LHCN-M2 (cell line): Measurements from ENCODE around the gene UBASH3A. TPM values are rescaled to one million over a fixed set of nuclear protein-coding genes. Genes with fewer than 3 reads are reported as not detected.
"Not testable (repeated sequence)": the region's sequence is repeated elsewhere in the genome, so short reads cannot be mapped to it uniquely, and the experiment has no call there.

Experiments used
- DNase-seq: peaks from one replicate; pipeline ENCODE4 v3.0.0-alpha.2; 2012; ENCODE audit warnings: low read depth
- total RNA-seq: library from RNA; depleted of rRNA; stranded (reverse); fragments of >200 nt; gene quantifications from 2 replicates; pipeline ENCODE4 v1.2.3, GENCODE V29; 2014

UBASH3A gene
- total RNA-seq, 1 experiment from 2014 or later, result not detected

- DNase-seq, result no peak
Observed at GRCh38 chr21:42465803-42466127, 62.1 kb downstream of the UBASH3A start.

DNA sequence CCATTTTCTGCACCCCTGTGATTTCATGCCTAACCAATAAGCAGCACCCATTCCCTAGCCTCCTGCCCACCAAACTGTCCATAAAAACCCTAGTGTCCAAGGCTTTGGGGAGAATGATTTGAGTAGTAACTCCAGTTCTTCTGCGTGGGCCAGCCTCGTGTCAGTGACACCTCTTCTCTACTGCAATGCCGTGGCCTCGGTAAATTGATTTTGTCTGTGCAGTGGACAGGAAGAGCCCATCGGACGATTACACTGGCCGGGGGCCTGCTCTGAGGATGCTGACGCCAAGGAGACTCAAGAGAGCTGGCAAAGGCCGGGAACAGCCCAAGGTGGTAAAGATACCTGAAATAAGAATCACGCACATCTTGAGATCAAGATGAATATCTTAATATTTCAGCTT lies 63.0 kb downstream of the UBASH3A start:
- DNase-seq, result no peak

DNA sequence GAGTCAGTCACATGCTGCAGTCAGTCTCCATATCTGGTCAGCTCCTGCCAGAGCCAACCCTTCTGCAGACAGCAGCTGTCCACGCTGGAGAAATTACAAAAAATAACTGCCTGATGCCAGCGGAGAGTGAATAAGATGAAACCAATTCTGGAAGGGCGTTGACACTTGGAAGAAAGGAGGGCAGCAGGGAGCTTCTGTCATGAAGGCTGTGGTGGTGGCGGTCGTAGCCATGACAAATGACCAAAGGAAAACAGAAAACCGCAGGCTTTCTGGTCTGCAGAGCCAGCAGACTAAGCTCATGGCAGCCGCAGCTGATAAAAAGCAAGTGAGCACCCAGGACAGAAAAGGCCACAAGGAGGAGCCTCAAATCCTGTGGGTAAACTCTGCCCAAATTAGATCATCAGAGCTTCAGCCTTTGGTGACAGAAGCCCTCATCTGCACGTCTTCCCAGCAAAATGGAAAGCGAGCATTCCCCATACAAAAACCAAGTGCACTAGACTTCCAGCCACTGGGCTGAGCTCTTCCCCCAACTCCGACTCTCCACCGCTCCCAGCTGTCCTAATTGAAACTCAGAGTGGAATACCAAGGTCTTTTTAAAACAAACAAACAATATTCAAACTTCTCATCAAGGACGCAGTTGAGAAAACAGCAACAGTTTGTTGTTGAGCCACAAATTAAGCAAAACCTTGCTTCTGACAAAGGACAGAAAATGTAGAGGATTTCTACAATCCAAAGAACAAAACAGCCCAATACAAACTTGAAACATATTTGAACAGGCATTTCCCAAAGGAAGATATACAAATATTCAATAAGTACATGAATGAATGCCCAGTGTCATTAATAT lies 63.7 kb downstream of the UBASH3A start:
- peak; percentile 15 for DNase-seq

DNA sequence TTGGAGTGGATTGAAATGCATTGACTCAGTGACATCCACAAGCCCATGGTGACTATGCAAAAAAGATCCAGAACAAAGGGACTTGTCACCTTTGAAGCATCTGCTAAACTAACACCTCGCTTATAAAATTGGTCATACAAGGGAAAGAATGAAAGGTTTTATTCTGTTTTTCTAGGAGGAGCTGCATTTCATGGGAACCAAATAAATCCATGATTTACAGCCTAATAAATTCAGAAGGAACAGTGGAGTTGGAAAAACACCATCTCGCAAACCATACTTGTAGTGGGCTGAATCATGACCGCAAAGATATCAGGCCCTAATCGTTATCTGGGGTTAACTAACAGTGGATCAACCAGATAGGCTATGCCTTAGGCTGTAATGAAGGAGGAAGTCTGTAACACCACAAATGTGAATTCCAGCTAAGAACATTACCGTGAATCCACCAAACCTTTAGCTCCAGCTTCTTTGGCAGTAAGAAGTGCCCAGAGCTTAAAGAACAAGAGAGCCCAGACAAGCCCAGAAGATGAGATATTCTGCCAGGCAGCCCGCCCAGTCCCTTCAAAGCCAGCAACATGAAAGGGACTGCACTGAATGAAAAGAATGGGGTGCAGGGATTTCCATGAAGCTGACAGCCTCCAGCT lies 64.9 kb downstream of the UBASH3A start:
- no peak for DNase-seq

DNA sequence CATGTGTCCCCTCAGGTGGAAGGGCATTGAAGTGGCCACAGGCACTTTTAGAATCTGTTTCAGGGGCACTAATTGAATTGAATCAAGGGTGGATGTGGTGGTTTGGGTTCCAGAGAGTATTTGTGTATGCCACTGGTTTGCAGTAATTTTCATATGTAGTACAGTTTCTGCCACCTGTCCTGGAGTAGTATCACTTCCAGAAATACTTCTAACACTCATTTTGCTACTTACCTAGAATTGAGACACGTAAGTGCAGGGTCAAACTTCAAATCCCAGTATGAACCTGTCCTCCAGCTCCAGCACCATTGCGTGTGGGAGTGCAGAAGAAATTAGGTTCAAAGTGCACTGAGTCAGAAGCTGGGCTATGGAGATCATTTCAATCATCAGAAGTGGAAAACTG lies 65.6 kb downstream of the UBASH3A start:
- DNase-seq, result no peak

GRCh38 chr21:42469726-42470125 lies 66.0 kb downstream of the UBASH3A start:
- DNase-seq, result not testable (repeated sequence)

GRCh38 chr21:42471206-42471605 lies 67.5 kb downstream of the UBASH3A start:
- DNase-seq, result no peak

- DNase-seq, result no peak
Observed at GRCh38 chr21:42471716-42472330, 68.1 kb downstream of the UBASH3A start.

DNA sequence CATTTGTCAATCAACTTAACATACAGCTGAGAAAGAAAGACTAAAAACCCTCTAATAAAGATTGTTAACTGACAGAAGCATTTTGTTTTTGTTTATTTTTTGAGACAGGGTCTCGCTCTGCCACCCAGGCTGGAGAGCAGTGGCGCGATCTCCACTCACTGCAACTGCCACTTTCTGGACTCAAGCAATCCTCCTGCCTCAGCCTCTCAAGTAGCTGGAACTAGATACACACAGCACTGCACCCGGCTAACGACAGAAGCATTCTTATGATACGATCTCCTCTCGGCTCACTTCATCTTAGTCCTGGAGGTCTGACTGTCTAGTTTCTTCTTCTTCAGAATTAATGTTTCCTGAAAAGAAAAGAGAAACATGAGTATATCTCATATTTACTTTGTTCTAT lies 68.8 kb downstream of the UBASH3A start:
- no peak for DNase-seq

GRCh38 chr21:42473498-42474042 lies 69.9 kb downstream of the UBASH3A start:
- no peak for DNase-seq

GRCh38 chr21:42474043-42474831 lies 70.5 kb downstream of the UBASH3A start:
- DNase-seq, result no peak

DNA sequence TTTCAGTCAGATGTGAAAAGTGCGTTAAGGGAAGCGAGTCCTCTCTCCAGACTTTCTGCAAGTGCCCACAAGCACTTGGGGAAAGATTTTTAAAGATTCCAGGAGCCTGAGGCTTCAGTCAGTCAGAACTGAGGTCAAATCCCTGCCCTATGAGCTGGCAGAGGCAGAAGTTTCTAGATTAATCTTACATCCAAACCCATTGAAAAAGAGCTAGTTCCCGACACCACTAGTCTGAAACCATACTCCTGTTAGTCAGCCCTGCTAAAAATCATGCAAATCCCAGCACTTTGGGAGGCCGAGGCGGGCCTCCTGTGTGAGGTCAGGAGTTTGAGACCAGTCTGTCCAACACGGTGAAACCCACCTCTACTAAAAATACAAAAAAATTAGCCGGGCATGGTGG lies 71.3 kb downstream of the UBASH3A start:
- DNase-seq, result no peak

GRCh38 chr21:42475526-42476387 lies 72.1 kb downstream of the UBASH3A start:
- DNase-seq, result no peak

DNA sequence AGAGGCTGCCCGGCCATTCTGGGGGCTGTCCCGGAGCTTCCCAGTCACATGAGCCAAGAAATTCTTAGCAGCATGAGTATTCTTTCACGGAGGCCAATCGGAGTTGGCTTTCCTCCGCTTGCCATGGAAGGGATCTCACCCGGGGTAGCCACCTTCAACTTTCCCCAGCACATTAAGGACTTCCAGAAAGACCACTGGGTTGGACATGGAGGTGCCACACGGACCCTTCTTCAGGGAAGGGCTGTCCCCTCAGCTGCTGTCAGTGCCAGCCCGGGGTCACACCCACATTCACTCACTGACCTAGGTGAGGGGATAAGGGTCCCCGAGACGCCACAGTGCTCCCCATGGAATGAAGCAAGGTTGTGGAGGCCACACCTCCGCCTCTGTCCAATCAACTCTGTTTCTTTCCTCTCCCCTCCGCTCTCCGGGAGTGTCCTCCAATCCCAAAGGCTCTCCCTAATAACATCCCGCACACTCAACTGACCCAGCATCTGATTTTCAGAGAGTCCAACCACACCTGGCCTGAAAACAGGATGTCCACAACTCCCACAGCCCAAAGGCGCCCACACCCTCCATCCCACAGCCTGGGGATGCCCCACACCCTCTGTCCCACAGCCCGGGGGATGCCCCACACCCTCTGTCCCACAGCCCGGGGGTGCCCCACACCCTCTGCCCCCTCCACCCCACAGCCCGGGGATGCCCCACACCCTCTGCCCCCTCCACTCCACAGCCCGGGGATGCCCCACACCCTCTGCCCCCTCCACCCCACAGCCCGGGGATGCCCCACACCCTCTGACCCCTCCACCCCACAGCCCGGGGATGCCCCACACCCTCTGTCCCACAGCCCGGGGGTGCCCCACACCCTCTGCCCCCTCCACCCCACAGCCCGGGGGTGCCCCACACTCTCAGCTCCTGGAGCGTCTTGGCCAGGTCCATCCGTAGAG lies 73.0 kb downstream of the UBASH3A start:
- no peak for DNase-seq

DNA sequence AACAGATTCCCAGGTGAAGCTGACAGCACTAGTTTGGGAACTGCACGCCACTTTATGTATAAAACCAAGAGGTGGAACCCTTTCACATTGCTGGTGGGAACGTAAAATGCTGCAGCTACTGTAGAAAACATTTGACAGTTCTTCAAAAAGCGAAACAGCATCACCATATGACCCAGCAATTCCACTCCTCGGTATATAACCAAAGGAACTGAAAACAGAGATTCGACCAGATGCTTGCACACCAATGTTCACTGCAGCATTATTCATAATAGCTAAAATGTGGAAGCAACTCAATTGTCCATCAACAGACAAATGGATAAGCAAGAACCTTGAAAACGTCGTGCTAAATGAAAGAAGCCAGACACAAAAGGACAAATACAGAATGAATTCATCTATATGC lies 74.8 kb downstream of the UBASH3A start:
- no peak for DNase-seq

DNA sequence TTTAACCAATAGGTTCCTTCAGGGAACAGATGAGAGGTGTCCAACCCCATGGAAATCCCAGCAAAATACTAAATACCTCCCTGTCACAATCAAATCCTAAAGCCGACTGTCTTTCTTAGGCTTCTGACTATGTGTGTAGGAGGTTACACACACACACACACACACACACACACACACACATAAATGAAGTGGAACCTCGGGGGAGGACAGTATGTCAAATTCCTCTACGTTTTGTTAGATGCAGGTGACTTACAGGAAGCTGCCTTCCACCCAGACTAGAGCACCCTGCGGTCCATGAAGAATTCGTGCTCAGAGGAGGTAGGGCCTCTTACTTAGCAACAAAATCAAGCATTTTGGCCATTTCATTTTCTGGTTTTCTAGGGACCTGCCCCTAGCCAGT lies 75.9 kb downstream of the UBASH3A start:
- DNase-seq, result no peak

- no peak for DNase-seq
Observed at GRCh38 chr21:42480736-42481135, 77.0 kb downstream of the UBASH3A start.

GRCh38 chr21:42481169-42481568 lies 77.5 kb downstream of the UBASH3A start:
- no peak for DNase-seq

DNA sequence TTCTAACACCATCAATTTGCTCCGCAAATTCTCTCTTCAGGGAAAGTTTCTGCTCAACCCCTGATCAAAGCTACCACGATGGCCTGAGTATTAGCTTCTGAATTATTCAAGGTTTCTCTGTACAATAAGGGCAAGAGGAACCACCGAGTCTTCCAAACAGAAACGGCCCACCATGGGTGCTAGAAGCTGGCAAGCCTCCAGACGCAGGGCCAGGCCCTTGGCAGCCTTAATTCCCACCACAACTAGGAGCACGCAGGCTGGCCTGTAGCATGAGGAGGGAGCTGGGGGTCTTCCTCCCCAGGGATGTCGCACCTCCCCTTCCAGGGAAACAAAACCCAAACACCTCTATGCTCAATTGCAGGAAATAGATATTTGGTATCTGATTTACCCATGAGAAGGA lies 81.3 kb downstream of the UBASH3A start:
- DNase-seq, result no peak

DNA sequence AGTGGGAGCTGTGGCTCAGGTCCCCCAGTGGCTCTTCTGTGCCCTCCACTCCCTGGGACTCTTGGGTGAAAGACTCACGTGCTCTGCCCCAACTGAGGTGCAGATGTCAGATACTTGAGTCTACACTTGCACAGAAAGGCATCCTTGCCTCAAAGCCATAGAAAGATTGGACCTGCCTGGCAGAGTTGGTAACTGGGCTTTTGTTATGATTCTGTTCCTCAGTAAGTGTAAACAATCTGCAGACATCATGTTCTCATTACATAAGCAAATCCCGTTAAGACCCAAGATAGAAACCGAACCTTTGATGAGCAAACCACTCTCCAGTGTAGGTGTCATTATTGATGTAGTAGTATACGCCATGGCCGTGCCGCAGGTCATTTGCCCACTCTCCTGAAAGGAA lies 82.4 kb downstream of the UBASH3A start:
- DNase-seq, result no peak
